NCI-H2029 (cell line): ENCODE data around the gene HCAR2.
"Not testable (repeated sequence)": the region's sequence is repeated elsewhere in the genome, so short reads cannot be mapped to it uniquely, and the experiment has no call there.

Experiments used
- DNase-seq: peaks from one replicate; lab custom pipeline; 2025; lab: John Stamatoyannopoulos, UW

Gene HCAR2

GRCh38 chr12:122716658-122717057 lies 13.5 kb upstream of the HCAR2 start, which contains the start of gene HCAR3:
Gene HCAR3 (minus strand): TSS chr12:122716811. CDS start chr12:122716737, 74 bp downstream.
- DNase-seq = not testable (repeated sequence)

GRCh38 chr12:122715211-122715610 lies 12.1 kb upstream of the HCAR2 start:
- DNase-seq = not testable (repeated sequence)

DNA sequence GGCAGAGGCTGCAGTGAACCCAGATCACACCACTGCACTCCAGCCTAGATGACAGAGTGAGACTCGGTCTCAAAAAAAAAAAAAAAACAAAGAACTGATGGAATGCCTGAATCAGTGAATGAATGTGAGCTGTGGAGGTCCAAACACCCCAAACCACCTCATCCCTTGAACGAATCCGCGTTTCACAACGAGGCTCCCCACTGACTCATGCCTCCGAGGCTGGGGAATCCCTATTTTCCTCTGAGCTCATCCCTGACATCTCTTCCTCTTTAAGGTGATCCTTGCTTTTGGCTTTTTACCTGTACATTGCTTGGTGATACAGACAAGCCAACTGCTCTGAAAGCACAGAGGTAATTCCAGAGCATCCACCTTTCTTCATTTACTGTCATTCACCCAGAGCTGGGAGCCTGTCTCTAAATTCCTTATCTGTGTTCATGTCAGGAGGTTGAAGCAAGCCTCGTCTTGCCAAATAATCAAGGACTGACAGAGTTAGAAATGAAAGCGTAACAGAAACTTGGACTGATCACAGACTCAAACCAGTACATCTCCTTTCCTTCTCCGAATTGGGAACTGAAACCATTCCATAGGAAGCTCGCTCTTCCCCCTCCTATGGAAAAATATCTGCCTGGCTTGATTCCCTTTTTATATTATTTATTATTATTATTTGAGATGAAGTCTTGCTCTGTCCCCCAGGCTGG lies 10.5 kb upstream of the HCAR2 start:
- not testable (repeated sequence) for DNase-seq

DNA sequence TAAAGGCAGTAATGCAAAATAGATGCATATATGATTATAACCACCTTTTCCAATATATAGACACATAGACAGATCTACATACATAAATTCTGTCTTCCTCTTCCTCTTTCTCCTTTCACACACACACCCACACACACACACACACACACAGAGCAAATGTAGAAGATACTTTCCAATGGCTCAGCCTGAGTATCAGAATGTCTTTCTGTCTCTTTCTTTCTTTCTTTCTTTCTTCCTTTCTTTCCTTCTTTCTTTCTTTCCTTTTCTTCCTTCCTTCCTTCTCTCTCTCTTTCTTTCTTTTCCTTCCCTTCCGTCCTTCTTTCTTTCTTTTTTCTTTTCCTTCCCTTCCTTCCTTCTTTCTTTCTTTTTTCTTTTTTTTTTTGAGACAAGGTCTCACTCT lies 8.1 kb upstream of the HCAR2 start:
- DNase-seq = not testable (repeated sequence)

- DNase-seq = not testable (repeated sequence)
Measured at GRCh38 chr12:122710341-122710740, 7.2 kb upstream of the HCAR2 start.

DNA sequence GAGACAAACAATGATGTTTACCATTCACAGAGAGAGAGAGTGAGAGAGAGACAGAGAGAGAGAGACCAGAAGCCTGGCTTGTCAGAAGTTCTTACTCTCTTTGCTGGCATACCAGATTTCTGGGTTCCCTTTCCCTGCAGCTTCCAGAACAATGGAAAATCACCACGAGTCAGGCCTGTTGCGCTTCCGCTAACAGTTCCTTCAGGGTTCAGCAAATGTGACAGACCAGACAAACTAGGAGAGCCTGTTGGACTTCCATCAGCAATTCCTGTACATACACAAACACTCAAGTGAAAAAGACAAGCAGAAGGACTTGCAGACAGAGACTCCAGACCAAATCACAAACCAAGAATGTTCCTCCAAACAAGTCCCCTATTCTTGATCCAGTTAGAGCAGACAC lies 6.1 kb upstream of the HCAR2 start:
- not testable (repeated sequence) for DNase-seq

DNA sequence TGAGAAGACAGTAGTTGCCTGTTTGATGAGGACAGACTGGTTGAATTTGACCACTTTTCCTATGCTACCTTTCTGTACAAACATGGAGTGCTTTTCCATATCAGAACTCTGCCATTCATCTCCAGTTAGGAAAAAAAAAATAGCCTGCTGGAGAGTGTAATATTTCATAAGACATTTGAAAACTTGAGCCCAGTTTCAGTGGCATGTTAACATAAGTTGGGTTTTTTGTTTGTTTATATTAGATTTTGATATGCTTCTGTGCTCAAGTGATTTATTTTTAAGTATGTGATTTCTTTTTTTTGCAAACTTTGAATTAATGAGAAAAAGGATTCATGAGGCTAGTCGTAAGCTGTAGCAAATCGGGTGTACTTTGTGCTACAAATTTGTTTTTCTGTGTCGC lies 684 bp upstream of the HCAR2 start:
- DNase-seq = not testable (repeated sequence)

- DNase-seq = not testable (repeated sequence)
Measured at GRCh38 chr12:122701481-122701880, 1.7 kb downstream of the HCAR2 start.

DNA sequence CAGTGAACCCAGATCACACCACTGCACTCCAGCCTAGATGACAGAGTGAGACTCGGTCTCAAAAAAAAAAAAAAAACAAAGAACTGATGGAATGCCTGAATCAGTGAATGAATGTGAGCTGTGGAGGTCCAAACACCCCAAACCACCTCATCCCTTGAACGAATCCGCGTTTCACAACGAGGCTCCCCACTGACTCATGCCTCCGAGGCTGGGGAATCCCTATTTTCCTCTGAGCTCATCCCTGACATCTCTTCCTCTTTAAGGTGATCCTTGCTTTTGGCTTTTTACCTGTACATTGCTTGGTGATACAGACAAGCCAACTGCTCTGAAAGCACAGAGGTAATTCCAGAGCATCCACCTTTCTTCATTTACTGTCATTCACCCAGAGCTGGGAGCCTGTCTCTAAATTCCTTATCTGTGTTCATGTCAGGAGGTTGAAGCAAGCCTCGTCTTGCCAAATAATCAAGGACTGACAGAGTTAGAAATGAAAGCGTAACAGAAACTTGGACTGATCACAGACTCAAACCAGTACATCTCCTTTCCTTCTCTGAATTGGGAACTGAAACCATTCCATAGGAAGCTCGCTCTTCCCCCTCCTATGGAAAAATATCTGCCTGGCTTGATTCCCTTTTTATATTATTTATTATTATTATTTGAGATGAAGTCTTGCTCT lies 3.0 kb downstream of the HCAR2 start:
- not testable (repeated sequence) for DNase-seq

DNA sequence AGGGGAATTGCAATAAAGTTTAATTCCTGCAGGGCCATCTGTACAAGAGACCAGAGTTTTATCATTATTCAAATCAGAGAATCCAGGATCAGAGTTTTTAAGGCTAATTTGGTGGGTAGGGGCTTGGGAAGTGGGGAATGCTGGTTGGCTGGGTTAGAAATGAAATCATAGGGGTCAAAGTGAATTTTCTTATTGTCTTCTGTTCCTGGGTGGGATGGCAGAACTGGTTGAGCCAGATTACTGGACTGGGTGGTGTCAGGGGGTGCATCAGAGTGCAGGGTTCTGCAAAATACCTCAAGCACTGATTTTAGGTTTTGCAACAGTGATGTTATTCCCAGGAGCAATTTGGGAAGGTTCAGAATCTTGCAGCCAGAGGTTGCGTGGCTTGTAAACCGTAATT lies 6.2 kb downstream of the HCAR2 start:
- not testable (repeated sequence) for DNase-seq

DNA sequence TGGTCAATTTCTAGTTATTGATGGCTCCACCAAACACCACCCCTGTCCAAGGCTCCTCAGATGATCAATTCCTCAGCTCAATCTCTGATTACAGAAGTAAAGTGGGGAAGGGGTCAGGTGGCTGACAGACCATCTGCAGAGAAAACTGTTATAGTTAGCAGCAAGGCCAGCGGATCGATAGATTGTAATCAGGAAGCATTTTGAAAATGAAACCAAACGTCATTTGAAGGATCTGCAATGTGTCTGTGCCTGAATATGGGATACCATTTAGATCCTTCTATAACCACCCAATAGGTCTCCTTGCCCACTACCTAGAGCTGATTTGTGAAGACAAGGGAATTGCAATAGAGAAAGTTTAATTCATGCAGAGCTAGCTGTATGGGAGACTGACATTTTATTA lies 11.6 kb downstream of the HCAR2 start:
- no peak for DNase-seq

DNA sequence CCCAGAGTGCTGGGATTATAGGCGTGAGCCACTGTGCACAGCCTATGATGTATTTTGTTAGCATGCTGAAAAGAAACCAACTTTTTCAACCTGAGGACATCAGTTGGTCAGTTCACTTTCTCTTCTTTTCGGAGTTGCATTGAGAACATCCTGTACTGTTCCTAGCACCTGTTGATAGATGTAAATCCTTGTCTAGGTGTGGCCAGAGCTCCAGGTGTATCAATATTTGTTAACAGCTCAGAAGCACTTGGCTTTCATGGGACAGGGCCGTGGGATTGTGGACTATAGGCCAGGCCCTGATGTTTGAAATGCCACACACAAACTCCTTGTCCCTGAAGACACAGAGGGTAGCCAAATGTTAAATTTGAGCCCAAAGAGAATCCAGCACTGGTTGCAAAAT lies 14.9 kb downstream of the HCAR2 start:
- peak; percentile 32 for DNase-seq

- peak; percentile 83 for DNase-seq
Measured at GRCh38 chr12:122687086-122687485, 16.1 kb downstream of the HCAR2 start.

GRCh38 chr12:122686538-122686937 lies 16.6 kb downstream of the HCAR2 start:
- no peak for DNase-seq

GRCh38 chr12:122684297-122684813 lies 18.8 kb downstream of the HCAR2 start:
- no peak for DNase-seq

DNA sequence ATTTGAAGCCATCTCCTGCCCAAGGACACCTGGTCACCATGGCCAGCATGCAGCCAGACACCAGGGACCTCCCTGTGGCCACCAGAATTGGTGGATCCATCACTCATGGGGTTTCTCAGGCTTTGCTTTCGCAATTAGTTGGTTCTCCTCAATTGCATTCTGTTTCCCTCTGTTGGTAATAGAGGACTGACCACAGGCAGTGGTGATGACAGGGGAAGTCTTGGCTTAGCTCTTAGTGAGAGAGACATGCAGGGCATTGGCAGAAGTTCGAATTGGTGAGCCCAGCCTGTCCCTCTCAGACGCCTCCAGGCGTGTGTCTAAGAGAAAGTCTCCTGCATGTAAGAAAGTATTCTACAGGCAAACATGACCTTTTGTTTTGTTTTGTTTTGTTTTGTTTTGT lies 21.3 kb downstream of the HCAR2 start:
- no peak for DNase-seq

DNA sequence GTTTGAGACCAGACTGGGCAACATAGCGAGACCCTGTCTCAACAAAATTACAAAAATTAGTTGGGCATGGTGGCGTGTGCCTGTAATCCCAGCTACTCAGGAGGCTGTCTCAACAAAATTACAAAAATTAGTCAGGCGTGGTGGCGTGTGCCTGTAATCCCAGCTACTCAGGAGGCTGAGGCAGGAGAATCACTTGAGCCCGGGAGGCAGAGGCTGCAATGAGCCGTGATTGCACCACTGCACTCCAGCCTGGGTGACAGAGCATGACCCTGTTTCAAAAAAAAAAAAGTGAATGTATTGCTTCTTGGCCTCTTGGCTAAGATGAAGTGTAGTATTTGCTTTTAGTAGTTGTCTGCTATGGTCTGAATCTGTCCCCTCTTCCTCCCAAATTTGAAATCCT lies 22.2 kb downstream of the HCAR2 start:
- not testable (repeated sequence) for DNase-seq

DNA sequence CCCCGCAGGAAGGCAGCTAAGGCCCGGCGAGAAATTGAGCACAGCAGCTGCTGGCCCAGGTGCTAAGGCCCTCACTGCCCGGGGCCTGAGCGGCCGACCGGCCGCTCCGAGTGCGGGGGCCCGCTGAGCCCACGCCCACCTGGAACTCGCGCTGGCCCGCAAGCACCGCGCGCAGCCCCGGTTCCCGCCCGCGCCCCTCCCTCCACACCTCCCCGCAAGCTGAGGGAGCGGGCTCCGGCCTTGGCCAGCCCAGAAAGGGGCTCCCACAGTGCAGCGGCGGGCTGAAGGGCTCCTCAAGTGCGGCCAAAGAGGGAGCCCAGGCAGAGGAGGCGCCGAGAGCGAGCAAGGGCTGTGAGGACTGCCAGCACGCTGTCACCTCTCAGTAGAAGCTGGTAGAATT lies 26.4 kb downstream of the HCAR2 start:
- not testable (repeated sequence) for DNase-seq

GRCh38 chr12:122676015-122676414 lies 27.1 kb downstream of the HCAR2 start:
- not testable (repeated sequence) for DNase-seq

GRCh38 chr12:122672515-122672914 lies 30.6 kb downstream of the HCAR2 start:
- no peak for DNase-seq

GRCh38 chr12:122669397-122670070 lies 33.6 kb downstream of the HCAR2 start:
- no peak for DNase-seq

DNA sequence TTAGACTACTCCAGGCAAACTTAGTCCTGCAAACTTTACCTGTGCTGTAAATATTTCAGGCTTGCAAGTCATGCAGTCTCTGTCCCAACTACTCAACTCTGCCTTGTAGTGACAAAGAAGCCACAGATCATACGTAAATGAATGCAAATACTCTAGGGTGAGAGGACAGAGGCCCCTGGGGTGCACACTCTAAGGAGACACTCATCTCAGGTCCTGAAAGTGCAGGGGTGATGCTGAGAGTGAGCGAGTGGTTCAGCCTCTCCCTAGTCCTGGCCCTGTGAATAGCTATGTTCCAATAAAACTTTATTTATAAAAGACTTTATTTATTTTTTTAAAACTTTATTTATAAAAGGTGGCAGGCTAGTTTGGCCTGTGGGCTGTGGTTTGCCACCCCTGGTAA lies 34.9 kb downstream of the HCAR2 start:
- DNase-seq = no peak

DNA sequence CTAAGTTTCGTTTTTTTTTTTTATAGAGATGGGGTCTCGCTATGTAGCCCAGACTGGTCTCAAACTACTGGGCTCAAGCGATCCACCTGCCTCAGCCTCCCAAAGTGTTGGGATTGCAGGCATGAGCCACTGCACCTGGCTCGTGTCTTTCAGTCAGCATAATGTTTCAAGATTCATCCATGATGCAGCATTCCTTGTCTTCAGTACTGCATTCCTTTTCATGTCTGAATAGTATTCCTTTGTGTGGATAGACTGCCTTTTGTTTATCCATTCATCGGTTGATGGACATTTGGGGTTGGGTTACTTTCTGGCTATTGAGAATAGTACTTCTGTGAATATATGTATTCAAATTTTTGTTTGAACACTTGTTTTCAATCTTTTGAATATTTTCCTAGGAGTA lies 37.4 kb downstream of the HCAR2 start:
- DNase-seq = no peak
